GM12865 (cell line): Measurements from ENCODE around the gene OTULINL.

Experiments
- DNase-seq: peaks from one replicate; pipeline ENCODE4 v3.0.0; 2010; ENCODE audit warnings: low read depth
- H3K4me3 ChIP-seq: 2 replicates; pipeline ENCODE4 v1.5.1; 2011; ENCODE audit warnings: mild to moderate bottlenecking, low read depth, low read length, control low read depth
- TF ChIP-seq, protein P1 (sequence below): IDR thresholded peaks from 2 replicates; pipeline ENCODE4 v1.5.1; 2011; ENCODE audit warnings: low read length, control low read depth, low read depth, inconsistent platforms; ENCODE audit not compliant: insufficient read depth; ENCODE audit errors: missing control alignments

Gene OTULINL

DNA sequence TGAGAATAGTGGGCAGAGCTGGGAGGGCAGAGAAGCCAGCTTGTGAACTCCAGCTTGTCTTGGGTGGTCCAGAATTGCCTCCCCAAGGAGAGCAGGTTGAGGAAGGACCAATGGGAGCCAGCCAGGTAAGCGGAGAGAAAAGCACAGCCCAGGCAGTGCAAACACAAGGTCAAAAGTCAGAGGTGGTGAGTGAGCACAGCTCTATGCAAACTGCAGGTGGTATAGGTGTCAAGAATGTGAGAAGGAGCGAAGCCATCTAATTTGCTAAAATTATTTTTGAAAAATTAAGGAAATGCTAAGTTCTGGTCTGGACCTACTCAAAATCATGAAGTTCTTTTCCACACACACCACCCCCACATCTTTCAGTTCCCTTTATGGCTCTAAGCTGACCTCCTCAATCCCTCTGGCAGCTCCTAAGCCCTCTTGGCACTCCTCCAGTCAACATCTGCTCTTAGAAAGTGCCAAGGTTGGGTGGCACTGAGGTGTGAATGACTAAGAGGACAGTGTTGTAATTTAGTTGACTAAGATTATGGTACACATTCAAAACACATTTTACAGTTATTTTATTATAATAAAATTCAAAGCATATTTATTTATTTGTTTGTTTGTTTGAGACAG, 6.6 kb upstream of the OTULINL start:
- DNase-seq = no peak
- TF ChIP-seq, protein P1, sequence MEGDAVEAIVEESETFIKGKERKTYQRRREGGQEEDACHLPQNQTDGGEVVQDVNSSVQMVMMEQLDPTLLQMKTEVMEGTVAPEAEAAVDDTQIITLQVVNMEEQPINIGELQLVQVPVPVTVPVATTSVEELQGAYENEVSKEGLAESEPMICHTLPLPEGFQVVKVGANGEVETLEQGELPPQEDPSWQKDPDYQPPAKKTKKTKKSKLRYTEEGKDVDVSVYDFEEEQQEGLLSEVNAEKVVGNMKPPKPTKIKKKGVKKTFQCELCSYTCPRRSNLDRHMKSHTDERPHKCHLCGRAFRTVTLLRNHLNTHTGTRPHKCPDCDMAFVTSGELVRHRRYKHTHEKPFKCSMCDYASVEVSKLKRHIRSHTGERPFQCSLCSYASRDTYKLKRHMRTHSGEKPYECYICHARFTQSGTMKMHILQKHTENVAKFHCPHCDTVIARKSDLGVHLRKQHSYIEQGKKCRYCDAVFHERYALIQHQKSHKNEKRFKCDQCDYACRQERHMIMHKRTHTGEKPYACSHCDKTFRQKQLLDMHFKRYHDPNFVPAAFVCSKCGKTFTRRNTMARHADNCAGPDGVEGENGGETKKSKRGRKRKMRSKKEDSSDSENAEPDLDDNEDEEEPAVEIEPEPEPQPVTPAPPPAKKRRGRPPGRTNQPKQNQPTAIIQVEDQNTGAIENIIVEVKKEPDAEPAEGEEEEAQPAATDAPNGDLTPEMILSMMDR = no peak
- no peak overlapping the region for H3K4me3 ChIP-seq

DNA sequence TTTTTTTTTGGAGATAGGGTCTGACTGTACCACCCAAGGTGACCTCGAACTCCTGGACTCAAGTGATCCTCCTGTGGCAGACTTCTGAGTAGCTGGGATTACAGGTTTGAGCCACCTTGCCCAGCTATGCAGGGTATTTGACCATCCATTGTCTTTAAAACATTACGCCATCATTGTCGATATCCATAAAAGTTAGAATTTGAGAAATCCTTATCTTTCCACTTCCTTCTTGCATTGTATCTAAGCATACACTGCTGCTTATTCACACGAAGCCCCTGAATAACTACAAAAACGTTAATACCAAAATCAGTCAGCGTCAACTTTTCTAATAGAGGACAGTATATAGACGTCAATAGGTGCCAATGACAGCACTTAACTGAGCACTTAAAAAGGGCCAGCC, 5.4 kb upstream of the OTULINL start:
- H3K4me3 ChIP-seq = no peak overlapping the region
- DNase-seq = no peak
- TF ChIP-seq, protein P1 = no peak

DNA sequence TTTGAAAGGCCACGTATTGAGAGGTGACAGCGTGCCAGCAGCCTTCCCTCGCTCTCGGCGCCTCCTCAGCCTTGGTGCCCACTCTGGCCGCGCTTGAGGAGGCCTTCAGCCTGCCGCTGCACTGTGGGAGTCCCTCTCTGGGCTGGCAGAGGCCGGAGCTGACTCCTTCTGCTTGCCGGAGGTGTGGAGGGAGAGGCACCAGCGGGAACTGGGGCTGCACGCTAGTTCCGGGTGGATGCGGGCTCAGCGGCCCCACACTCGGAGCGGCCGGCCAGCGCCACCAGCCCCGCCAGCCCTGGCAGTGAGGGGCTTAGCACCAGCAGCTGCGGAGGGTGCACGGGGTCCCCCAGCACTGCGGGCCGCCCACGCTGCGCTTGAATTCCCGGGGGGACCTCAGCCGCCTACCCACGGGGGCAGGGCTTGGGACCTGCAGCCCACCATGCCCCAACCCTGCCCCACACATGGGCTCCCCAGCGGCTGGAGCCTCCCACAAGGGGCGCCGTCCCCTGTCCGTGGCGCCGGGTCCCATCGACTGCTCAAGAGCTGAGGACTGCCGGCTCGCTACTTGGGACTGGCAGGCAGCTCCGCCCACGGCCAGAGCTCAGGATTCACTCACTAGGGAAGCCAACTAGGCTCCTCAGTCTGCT, 4.4 kb upstream of the OTULINL start:
- TF ChIP-seq, protein P1 = no peak
- DNase-seq = no peak
- no peak overlapping the region for H3K4me3 ChIP-seq

DNA sequence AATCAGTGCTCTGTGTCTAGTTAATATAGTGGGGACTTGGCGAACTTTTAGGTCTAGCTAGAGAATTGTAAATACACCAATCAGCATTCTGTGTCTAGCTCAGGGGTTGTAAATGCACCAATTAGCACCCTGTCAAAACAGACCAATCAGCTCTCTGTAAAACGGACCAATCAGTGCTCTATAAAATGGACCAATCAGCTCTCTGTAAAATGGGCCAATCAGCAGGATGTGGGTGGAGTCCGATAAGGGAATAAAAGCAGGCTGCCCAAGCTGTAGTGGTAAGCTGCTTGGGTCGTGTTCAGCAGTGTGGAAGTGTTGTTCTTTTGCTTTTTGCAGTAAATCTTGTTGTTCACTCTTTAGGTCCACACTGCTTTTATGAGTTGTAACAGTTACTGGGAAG, 3.6 kb upstream of the OTULINL start:
- no peak overlapping the region for H3K4me3 ChIP-seq
- TF ChIP-seq, protein P1 = no peak
- no peak for DNase-seq

DNA sequence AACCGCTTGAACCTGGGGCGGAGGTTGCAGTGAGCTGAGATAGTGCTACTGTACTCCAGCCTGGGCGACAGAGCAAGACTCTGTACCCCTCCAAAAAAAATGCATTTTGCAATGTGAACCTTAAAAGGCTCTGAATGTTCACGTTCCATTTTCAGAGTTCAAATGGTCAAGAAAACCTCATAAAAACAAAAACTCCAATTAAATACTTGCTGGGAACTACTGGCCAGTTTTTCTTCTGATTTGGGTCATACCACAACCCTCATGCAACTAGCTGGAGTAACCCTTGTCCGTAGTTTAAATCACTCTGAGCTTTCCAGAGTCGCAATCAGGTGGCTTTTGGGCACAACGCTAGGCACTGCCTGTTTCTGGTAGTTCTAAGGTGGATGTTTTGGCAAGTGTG, 2.3 kb upstream of the OTULINL start:
- no peak for DNase-seq
- TF ChIP-seq, protein P1 = no peak
- no peak overlapping the region for H3K4me3 ChIP-seq

DNA sequence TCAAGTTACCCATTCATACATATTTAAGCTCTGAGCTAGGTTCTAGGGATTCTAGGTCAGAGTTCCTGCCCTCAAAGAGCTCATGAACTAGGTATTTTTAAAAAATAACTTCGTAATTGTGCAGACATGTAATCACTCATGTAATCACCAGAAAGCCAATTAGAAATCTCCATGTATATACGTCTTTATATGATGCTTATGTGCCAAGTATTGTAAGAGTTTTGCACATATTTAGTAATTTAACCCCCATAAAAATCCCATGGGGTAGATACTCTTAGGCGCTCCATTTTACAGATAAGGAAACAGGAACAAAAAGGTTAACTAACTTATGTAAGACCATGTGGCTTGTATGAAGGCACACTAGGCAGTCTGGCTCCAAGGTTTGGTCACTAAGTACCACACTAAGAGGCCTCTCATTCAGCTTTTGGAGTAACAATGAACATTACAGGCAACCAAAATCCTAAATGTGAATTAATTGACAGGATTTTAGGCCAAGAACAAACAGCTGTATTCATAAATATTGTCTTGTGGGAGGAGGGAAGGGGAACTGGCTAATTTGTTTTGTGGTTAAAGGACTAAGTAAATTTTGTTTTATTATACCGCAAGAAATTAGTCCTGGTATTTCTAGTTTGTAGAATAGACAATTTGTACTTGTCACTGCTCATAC, 1.7 kb upstream of the OTULINL start:
- TF ChIP-seq, protein P1 = no peak
- no peak overlapping the region for H3K4me3 ChIP-seq
- no peak for DNase-seq
